CD4-positive, alpha-beta T cell treated with Interferon gamma for 1 hour (primary cell): ENCODE data around the gene RXYLT1.
"Not testable (repeated sequence)": the region's sequence is repeated elsewhere in the genome, so short reads cannot be mapped to it uniquely, and the experiment has no call there.

Experiments used
- DNase-seq: peaks from one replicate; pipeline ENCODE4 v3.0.0-alpha.2; 2020

Gene RXYLT1, protein sequence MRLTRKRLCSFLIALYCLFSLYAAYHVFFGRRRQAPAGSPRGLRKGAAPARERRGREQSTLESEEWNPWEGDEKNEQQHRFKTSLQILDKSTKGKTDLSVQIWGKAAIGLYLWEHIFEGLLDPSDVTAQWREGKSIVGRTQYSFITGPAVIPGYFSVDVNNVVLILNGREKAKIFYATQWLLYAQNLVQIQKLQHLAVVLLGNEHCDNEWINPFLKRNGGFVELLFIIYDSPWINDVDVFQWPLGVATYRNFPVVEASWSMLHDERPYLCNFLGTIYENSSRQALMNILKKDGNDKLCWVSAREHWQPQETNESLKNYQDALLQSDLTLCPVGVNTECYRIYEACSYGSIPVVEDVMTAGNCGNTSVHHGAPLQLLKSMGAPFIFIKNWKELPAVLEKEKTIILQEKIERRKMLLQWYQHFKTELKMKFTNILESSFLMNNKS

DNA sequence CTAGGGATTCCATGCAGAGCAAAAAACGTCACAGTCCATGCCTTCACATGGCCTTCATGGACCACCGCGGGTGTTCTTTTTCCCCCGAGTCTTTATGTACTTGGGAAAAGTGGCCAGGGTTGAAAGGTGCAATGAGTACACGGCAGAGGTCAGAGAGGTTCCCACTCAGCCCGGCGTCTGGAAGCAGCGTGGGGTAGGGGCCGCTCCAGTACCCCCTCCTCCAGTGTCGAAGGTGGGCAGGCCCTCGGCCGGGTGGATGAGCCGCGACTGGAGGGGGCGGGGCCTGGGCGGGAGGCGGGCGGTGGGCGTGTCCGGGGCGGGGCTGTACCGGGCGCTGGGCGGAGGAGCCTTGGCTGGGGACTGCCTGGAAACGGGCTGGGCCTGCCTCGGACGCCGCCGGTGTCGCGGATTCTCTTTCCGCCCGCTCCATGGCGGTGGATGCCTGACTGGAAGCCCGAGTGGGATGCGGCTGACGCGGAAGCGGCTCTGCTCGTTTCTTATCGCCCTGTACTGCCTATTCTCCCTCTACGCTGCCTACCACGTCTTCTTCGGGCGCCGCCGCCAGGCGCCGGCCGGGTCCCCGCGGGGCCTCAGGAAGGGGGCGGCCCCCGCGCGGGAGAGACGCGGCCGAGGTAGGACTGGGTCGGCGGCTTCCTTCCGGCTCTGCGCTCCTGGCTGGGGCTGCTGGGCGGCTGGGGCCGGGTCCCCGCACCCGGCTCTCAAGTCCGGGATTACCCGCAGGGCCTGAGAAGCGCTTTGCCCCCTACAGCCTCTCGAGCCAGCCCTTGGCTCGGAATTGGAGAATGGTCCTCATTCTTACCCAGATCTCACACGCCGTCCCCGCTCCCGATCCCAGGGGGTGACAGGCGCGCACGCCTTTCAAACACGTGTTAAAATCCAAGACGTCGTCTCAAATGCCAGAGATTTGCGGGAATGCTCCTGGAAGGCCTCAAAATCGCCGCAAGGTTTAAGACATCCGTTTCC is at the start of gene RXYLT1:
RXYLT1 (plus strand) TSS at position 412 of the 984 bp plus-strand sequence; CDS start at position 464, 52 bp downstream.
- peak; percentile 80 for DNase-seq

DNA sequence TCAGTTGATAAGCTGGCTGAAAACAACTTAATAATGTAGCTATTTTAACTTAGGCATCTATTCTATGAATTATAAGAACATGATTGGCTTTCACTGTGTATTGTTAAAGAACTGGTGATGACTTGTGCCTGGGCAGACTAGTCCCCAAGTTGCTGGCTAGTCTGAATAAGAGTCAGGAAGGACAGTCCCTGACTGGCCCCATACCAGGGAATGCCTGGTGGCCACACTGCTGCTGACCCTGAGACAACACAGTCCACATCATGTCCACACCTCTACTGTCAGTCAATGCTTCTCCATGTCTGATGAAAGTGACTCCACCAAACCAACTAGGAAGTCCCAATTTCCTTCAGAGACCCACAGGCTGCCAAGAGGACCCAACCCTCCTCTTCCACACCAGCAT is 46.9 kb upstream of the RXYLT1 start:
- not testable (repeated sequence) for DNase-seq

DNA sequence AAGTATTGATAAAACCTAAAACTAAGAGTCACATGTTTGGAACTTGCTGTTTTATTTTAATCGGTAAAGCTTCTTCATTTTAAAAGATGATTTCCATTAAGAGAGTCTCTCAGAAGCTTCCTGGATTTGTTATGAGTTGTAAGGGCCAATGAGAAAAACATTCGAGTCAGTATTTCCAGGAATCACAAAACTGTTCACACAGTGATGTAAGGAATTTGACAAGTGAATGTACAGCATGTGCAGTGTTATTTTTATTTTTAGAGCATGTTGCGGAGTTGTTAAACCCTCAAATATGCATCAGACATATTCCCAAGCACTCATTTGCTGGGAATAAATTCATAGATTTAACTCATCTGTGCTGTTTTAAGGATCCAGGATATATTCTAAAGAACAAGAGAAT is 46.1 kb upstream of the RXYLT1 start:
- DNase-seq, result not testable (repeated sequence)

DNA sequence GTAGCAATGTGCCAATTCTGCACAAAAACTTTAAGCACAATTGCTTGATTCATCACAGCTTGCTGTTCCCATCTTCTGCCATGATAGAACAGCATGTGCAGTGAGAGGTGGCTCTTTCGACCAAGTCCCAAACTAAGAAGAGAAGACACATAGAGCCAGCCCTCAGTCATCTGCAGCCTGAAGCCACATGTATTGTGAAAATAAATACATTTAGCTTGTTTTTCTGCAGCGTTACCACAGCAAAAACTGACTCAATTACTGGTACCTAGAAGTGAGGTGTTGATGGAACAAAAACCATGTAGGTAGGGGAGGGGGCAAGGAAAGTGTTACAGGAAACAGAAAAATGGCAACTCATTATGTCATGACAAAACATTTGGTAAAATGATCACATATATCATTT is 39.2 kb upstream of the RXYLT1 start:
- not testable (repeated sequence) for DNase-seq

DNA sequence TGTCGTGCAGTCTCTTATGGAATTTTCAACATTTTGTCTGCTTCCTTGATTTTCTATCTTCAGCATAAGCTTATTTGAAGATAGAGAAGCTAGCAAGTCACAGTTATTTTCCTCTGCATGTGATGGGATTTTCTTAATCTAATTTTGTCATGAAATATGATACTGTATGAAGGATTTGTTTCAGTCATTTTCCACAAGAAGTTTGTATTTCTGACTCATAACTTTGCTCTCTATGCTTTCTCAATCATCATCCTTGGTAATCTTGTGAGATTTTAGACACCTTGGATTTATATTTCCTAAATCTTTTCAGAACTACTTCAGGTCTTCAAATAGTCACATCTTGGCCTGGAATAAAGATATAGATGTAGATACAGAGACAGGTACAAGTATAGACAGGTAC is 38.3 kb upstream of the RXYLT1 start:
- not testable (repeated sequence) for DNase-seq

DNA sequence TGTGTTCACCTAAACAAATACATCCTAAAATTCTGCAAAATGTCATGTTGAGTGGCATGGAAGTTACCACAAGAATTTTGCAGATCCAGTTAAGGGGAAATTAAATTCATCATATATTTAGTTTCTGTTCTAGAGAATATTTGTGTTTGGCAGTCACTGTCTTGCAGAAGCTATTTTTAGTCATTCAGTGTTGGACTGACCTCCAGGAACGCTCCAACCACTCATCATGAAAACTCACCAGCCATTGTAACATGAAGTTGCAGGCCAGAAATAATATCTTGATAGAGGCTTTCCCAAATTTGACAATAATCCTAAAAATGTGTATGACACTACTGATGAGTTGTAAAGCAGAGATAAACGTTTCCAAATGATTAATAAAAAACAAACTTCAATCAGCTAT is 35.6 kb upstream of the RXYLT1 start:
- not testable (repeated sequence) for DNase-seq

DNA sequence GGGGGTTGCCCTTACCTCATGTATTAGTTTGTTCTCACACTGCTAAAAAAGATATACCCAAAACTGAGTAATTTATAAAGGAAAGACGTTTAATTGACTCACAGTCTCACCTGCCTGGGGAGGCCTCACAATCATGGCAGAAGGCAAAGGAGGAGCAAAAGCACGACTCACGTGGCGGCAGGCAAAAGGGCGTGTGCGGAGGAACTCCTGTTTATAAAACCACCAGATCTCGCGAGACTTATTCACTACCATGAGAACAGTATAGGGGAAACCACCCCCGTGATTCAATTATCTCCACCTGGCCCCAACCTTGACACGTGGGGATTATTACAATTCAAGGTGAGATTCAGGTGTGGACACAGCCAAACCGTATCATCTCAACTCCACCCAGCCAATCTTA is 33.2 kb upstream of the RXYLT1 start:
- DNase-seq, result not testable (repeated sequence)

DNA sequence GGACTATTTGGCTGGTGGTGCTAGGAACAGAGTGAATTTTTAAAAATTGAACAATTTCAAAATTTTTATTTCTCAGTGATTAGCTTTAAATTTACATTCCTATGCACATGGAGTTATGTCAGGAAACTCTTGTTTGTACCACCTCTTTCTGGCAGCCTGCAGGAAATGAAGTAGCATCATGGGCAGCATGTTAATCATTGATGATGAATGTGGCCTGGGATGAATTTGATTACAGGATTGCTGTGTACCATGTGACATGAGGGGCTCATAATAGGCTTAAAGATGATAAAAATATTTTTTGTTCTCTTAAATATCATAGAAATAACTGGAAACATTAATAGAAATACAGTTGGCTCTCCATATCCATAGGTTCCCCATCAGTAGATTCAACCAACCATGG is 32.6 kb upstream of the RXYLT1 start:
- DNase-seq, result not testable (repeated sequence)

DNA sequence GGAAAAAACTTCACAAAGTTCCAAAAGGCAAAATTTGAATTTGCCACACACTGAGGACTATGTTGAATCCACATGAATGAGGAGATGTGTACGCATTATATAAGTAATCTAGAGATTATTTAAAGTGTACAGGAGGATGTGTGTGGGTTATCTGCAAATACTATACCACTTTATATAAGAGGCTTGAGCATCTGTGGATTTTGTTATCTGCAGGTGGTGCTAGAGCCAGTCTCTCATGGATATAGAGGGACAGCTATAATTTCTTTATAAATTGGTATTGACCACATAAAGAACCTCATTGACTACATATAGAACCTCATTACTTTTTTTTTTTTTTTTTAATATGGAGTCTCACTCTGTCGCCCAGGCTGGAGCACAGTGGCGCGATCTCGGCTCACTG is 32.2 kb upstream of the RXYLT1 start:
- no peak for DNase-seq

DNA sequence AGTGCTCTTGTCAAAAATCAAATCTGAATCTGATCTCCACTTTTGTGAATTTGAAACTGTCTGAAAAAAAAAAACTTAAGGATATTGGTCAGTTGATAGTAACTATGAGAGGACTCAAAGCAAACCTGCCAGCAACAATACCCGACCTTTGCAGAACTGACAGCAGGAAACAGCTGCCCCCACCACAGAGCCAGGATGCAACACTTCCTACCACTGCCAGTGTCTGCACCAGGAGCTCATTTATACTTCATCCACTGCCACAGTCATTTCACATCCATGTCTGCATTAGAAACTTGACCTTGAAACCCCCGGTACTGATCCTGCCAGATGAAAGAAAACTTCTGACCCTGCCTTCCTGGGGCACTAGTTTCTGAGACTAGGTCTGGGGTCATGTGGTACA is 27.4 kb upstream of the RXYLT1 start:
- DNase-seq, result no peak

DNA sequence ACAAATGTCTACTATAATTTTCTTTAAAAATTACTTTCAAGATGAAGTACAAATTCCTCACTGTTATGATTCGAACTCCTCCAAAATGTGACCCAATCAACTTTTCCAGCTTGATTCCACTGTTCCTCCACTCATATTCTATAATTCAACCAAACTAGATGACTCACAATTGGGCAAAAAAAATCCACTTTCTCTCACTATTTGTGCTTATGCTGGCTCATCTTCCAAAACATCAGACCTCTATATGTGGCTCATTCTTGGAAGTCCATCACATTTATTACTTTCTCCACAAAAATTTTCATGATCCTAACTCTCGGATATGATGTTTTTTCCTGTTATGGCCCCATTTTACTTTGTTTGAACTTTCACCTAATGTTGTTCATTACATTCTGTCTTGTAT is 26.9 kb upstream of the RXYLT1 start:
- DNase-seq, result no peak

DNA sequence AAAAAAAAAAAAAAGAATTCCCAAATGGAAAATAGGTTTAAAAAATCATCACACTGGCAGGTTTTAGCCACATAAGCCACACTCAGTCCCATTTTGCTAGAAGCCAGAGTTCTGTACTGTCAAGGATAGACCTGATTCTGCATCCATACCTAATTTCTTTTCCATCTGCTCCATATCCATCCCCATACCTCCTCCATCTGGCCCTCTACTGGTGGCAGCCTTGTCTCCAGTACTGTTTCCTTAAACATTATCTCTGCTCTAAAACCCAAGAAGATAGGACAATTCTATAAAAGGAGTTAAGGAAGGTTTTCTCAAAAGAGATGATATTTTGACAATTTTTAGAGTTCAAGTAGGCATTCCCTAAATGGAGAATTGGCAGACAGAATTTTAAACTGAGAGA is 26.0 kb upstream of the RXYLT1 start:
- no peak for DNase-seq

DNA sequence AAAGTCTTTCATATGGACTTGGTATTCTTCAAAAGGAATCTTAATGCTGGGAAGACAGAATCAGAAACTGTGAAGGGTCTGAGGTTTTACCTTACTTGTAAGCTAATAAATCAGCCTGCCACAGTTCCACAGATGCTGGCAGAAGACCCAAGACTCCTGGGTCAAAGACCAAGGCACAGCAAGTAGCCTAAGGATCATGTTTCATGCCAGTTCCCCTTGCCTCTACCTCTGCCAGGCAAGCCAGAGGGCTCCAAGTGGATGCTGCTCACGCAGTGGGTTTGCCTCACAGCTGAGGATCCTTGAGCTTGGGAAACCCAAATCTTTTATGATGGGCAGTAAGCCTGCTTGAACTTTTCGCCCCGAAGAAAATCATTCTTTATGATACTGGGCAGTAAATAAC is 15.2 kb upstream of the RXYLT1 start:
- DNase-seq, result no peak

DNA sequence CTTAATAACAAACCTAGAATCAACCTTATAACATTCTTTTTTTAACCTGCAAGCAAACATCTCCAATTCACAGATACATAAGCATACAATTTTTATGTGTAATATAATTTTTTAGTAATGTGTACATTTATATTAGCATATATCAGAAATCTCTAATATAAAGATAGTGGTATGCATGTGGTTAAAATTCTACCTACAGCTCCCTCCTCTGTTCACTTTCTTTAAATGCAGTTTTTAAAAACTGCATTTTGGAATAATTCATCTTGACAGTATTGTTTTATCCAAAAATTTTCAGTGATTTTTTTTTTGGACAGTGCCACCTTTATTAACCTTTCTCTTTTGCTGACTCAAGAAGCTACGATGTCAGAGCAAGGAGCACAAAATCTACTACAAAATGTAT is 13.2 kb upstream of the RXYLT1 start:
- DNase-seq, result no peak

DNA sequence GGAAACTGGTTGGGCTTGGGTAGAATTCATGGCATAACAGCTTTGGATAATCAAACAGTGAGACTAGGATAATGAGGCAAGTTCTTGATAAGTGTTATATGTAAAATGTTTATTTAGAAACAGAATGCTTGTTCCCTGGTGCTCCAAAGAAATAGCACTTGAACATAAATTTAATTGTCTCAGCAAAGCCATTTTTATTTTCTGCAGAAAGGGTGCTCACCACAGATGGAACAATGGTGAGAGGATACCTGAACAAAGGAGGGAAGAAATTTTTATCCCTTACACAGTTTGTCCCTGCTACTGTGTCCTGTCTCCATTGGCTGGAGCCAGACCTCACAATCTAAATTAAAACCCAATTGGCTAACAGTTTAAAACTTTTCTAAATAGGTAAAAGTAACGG is 9.3 kb upstream of the RXYLT1 start:
- DNase-seq, result no peak

DNA sequence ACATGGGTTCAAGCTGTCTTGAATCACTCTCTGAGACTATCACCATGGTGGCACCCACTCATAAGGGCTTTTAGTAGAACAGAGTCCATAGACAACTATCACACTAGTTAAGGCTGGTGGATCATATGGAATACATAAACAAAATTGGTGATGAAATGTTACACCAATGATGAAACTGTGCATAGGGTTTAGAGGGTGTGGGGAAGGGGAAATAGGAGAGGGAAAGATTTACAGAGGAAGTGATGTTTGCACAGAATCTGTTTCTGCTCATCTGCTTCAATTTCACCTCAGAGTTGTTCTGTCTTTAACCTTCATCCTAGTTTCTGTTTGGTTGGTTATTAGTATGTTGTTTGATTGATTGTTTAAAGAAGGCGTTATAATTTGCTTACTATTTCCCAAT is 2.4 kb upstream of the RXYLT1 start:
- no peak for DNase-seq

DNA sequence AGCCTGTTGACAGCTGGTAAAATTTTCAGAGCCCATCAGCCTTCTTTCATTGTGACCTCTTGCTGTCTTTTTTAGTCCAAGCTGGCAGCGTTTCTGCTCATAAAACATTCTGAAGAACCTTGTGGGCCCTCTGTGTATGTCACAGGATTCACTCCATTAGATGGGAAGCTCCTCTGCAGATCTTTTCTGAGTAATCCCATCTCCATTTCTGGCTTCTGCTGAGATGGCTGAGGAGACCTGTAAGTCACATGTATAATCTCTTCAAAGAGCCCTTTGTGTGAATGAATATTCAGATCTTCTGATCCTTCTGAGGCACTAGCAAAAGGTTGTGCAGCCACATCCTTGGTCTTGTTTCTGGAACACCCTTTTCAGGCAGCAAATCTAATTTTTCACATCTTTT is 2.8 kb downstream of the RXYLT1 start:
- DNase-seq, result no peak

DNA sequence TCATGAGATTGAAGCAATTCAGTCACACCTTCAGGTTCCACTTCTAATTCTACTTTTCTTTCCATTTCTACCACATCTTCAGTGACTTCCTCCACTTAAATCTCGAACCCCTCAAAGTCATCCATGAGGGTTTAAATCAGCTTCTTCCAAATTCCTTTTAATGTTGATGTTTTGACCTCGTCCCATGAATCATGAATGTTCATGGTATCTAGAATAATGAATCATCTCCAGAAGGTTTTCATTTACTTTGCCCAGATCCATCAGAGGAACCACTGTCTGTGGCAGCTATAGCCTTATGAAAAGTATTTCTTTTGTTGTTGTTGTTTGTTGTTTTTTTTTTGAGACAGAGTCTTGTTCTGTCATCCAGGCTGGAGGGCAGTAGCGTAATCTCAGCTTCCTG is 7.6 kb downstream of the RXYLT1 start:
- no peak for DNase-seq

DNA sequence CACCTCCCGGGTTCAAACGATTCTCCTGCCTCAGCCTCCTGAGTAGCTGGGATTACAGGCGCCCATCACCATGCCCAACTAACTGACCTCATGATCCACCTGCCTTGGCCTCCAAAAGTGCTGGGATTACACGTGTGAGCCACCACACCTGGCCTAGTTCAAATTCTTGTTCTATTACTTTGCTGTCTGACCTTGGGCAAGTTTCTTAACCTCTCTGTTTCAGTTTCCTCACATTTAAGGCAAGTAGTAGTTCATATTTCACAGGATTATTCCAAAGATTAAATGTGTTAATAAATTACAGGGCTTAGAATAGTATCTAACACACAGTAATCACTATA is 10.9 kb downstream of the RXYLT1 start:
- DNase-seq, result no peak

DNA sequence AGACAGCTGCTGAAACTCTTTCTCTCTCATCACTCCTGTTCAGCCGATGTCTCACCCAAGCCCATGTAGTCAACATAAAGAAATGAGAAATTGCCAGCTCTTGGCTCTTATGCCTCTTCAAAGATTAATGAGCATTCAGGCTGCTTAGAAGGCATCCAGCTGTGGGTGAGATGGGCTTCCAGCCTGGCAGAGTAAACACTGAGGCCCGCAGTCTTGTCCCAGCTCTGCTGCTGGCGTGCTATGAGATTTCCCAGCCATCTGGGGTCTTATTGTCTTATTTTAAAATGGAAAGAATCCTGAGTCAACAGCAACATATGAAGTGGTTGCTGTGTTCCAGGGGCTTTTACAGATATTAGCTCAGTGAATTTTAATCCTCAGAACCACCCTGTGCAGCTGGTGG is 12.6 kb downstream of the RXYLT1 start:
- no peak for DNase-seq

DNA sequence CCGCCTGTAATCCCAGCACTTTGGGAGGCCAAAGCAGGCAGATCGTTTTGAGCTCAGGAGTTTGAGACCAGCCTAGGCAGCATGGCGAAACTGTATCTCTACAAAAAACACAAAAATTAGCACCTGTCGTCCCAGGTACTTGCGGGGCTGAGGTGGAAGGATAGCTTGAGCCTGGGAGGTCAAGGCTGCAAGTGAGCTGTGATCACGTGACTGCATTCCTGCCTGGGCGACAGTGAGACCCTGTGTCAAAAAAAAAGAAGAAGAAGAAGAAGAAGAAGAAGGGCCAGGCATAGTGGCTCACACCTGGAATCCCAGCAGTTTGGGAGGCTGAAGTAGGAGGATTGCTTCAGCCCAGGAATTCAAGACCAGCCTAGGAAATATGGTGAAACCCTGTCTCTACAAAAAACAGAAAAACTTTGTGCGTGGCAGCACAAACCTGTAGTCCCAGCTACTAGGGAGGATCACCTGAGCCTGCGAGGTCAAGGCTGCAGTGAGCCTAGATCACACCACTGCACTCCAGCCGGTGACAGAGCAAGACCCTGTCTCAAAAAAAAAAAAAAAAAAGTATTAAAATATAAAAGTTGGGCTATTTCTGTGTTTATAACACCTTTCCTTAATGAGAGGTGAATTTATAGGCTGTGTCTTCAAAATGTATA is 15.5 kb downstream of the RXYLT1 start:
- DNase-seq, result no peak

DNA sequence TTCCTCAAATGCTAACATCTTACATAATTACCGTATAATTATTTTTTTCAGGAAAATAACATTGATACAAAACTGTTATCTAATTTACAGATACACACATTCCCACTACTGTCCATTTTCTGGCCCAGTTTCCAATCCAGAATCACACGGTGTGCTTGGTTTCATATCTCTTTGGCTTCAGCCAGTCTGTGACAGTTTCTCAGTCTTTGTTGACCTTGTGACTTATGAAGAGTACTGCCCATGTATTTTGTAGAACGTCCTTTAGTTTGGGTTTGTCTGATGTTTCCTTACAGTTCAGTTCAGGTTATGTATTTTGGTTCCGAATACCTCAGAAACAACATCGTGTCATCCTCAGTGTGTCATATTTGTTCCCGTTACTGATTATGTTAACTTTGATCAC is 16.2 kb downstream of the RXYLT1 start:
- no peak for DNase-seq

DNA sequence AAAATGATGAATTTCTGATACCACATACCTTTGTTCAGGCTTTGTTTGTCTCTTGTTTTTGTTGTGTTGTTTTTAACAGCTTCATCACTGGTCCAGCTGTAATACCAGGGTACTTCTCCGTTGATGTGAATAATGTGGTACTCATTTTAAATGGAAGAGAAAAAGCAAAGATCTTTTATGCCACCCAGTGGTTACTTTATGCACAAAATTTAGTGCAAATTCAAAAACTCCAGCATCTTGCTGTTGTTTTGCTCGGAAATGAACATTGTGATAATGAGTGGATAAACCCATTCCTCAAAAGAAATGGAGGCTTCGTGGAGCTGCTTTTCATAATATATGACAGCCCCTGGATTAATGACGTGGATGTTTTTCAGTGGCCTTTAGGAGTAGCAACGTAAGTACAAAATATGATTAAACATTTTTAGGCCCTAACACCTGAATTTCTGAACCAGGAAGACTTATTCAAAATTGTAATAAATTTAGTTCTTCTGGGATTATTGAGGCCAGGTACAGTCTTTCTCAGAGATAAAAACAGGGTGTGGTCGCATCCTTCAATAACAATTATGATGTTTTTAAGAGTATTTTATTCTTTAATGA is 22.4 kb downstream of the RXYLT1 start:
- DNase-seq, result no peak
